Endothelial cell of coronary artery (primary cell): ENCODE data around the gene SF3B5. TPM values are rescaled to one million over a fixed set of nuclear protein-coding genes. Genes with fewer than 3 reads are reported as not detected.

Source experiments
- total RNA-seq: library from RNA; depleted of rRNA; stranded (reverse); fragments of >200 nt; gene quantifications from 2 replicates; pipeline ENCODE4 v1.2.3, GENCODE V29; 2014

The SF3B5 gene
- 107 and 150 TPM in 2 replicates for total RNA-seq

DNA sequence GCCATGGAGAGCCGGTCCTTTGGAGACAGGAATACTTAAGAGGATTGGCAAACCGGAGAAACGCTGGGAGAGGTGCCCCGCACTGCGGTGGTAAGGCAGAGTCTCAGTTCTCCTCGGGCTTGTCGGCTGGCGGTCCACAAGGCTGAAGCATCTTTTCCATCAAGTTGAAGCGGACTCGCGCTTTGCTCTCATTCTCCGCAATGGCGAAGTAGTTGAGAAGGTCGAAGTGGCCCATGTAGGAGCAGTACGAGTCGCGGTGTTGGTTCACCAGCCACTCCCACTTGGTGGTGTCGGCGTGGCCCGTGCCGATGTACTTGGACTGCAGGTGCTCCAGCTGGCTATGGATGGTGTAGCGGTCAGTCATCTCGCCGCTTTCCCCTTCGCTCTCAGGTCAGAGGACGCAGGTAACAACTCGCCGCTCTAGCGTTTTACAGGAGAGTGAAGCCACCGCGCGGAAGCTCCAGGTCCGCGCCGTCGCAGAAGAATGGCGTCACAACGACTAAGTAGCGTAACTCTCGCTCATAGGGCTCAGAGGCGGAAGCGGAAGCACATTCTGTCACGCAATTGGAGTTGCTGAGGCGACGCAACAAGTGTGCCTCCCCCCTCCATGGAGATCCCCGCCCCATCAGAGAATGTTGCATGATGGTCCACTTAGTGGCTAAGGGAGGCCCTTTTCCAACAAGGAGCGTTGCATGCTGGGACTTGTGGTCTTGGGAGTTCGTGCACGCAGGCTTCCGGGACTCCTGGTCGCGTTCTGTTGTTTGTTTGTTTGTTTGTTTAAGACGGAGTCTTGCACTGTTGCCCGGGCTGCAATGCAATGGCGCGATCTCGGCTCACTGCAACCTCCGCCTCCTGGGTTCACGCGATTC, at the start of gene SF3B5:
TSS of gene SF3B5 (minus strand) at position 440 of the 869 bp plus-strand sequence. CDS start at position 364, 76 bp downstream.

Other genes with a start within 250 kb of the SF3B5 start
- gene ZC2HC1B, start 231.1 kb downstream of the SF3B5 start, total RNA-seq: not detected in 2 replicates
- 5.4 and 8.7 TPM in 2 replicates for gene PLAGL1, start 87.3 kb downstream of the SF3B5 start, total RNA-seq
- gene STX11, start 54.9 kb upstream of the SF3B5 start, total RNA-seq: 5.7 and 10.4 TPM in 2 replicates
- 293 and 329 TPM in 2 replicates for gene UTRN, start 189.8 kb upstream of the SF3B5 start, total RNA-seq